ENCODE data around the gene MBD6. TPM values are rescaled to one million over a fixed set of nuclear protein-coding genes. Genes with fewer than 3 reads are reported as not detected.
"Not testable (repeated sequence)": the region's sequence is repeated elsewhere in the genome, so short reads cannot be mapped to it uniquely, and the experiment has no call there.

Gene MBD6
- total and polyA plus RNA-seq, 2 experiments from 2014 or later = 14.1 to 36.9 TPM

- H3K4me3 ChIP-seq = no peak overlapping the region
- DNase-seq (ENCODE audit: low read depth in 1 of 2, low spot score in 1 of 2) = no peak
- H3K4me1 ChIP-seq (ENCODE audit: low read depth) = no peaks in the 10 kb centered on the region
- H3K27me3 ChIP-seq = peaks cover 10% of the 10 kb centered on the region
- no peaks in the 10 kb centered on the region for H3K36me3 ChIP-seq
- no peak overlapping the region for H3K27ac ChIP-seq
- TF ChIP-seq CTCF (IDR thresholded peaks at IDR 0.05; ENCODE audit: low read depth, low read length) = no peak
- H3K9me3 ChIP-seq (ENCODE audit: low read depth) = no peaks in the 10 kb centered on the region
Observed at GRCh38 chr12:57563358-57563757, 40.7 kb downstream of the MBD6 start.

DNA sequence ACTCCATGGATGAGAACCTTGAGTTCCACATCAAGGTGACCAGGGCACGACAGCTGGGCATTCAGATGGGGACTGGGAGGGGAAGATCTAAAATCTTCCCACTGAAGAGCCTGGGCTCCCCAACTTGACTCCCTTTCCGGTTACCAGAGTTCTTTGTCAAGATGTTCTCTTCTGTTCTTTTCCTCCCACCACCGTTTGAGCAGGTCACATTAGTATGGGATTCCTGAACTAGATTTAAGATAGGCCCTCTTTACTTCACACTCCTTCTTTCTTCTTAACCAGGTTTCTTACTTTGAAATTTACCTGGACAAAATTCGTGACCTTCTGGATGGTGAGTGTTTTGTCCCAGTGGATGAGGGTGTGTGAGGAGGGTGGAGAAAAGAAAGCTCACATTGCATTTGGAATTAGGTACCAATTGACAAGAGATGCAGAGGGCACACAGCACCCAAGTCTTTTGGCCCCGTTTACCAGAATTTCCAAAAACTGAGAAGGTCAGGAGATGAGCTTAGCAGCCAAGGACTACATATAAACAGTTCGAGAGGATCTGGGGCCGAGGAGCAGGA, 41.6 kb downstream of the MBD6 start:
- TF ChIP-seq CTCF (IDR thresholded peaks at IDR 0.05; ENCODE audit: low read depth, low read length) = no peak
- peaks cover 10% of the 10 kb centered on the region for H3K27me3 ChIP-seq
- DNase-seq (ENCODE audit: low read depth in 1 of 2, low spot score in 1 of 2) = no peak
- H3K36me3 ChIP-seq = no peaks in the 10 kb centered on the region
- no peaks in the 10 kb centered on the region for H3K4me1 ChIP-seq (ENCODE audit: low read depth)
- no peak overlapping the region for H3K4me3 ChIP-seq
- H3K27ac ChIP-seq = no peak overlapping the region
- no peaks in the 10 kb centered on the region for H3K9me3 ChIP-seq (ENCODE audit: low read depth)

DNA sequence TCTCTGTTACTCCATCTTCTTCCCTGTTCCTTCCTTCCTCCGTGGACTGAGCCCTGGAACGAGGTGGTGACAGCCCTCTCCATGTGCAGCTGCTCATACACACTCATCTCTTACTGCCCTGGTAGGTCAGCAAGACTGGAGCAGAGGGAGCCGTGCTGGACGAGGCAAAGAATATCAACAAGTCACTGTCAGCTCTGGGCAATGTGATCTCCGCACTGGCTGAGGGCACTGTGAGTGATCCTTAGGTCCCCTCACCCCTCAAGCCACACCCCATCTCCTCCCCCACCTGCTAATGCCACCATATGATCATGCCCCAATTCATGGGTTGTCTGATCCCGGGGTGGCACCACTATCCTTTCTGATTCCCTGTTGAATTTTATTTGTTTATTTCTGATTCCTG, 46.2 kb downstream of the MBD6 start:
- H3K4me1 ChIP-seq (ENCODE audit: low read depth) = no peaks in the 10 kb centered on the region
- no peaks in the 10 kb centered on the region for H3K9me3 ChIP-seq (ENCODE audit: low read depth)
- DNase-seq (ENCODE audit: low read depth in 1 of 2, low spot score in 1 of 2) = peak in 1 of 2 donors; percentile 24
- no peaks in the 10 kb centered on the region for H3K27me3 ChIP-seq
- H3K27ac ChIP-seq = no peak overlapping the region
- no peak overlapping the region for H3K4me3 ChIP-seq
- no peaks in the 10 kb centered on the region for H3K36me3 ChIP-seq
- no peak for TF ChIP-seq CTCF (IDR thresholded peaks at IDR 0.05; ENCODE audit: low read depth, low read length)

GRCh38 chr12:57569858-57570257, 47.2 kb downstream of the MBD6 start:
- Histone ChIP-seq H3K4me1 (ENCODE audit: low read depth) (no peaks in the 10 kb centered on the region), H3K36me3 (no peaks in the 10 kb centered on the region), H3K27ac (no peak overlapping the region), H3K27me3 (no peaks in the 10 kb centered on the region), H3K9me3 (ENCODE audit: low read depth) (no peaks in the 10 kb centered on the region), H3K4me3 (no peak overlapping the region)
- no peak for DNase-seq (ENCODE audit: low read depth in 1 of 2, low spot score in 1 of 2)
- TF ChIP-seq CTCF (IDR thresholded peaks at IDR 0.05; ENCODE audit: low read depth, low read length) = no peak

- not testable (repeated sequence) for DNase-seq (ENCODE audit: low read depth in 1 of 2, low spot score in 1 of 2); H3K36me3 ChIP-seq; H3K27me3 ChIP-seq; H3K4me1 ChIP-seq (ENCODE audit: low read depth); H3K4me3 ChIP-seq; H3K9me3 ChIP-seq (ENCODE audit: low read depth); H3K27ac ChIP-seq
Observed at GRCh38 chr12:57570438-57570837, 47.8 kb downstream of the MBD6 start.

DNA sequence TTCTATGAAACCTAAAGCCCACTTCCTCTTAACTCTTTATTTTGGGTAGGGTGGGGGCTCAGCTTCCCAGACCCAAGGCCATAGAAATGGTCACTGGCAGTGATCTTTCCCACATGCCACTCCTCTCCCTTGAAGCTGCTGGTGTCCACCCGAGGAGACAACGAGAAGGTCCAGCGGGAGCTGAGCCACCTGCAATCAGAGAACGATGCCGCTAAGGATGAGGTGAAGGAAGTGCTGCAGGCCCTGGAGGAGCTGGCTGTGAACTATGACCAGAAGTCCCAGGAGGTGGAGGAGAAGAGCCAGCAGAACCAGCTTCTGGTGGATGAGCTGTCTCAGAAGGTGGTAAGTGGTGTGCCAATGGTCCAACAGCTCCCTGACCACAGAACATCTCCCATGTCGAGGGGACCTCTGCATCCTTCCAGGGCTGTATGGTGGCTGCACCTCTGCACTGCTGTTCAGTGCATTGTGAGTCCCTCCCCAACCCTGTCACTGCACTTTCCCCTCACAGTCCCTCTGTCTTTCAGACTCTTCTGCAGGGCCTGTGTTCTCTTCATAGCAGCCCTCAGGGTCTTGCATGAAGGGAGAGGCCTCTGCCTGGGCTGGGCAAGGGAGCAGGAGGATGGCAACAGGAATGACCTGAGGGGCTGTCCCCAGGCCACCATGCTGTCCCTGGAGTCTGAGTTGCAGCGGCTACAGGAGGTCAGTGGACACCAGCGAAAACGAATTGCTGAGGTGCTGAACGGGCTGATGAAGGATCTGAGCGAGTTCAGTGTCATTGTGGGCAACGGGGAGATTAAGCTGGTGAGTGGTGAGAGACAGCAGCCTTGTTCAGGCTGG, 49.5 kb downstream of the MBD6 start:
- H3K4me1 ChIP-seq (ENCODE audit: low read depth) = no peaks in the 10 kb centered on the region
- H3K36me3 ChIP-seq = no peaks in the 10 kb centered on the region
- TF ChIP-seq CTCF (IDR thresholded peaks at IDR 0.05; ENCODE audit: low read depth, low read length) = no peak
- no peaks in the 10 kb centered on the region for H3K27me3 ChIP-seq
- no peak overlapping the region for H3K4me3 ChIP-seq
- H3K27ac ChIP-seq = no peak overlapping the region
- H3K9me3 ChIP-seq (ENCODE audit: low read depth) = no peaks in the 10 kb centered on the region
- no peak for DNase-seq (ENCODE audit: low read depth in 1 of 2, low spot score in 1 of 2)

Data from cardiac muscle cell (in vitro differentiated cells and primary cell).